ENCODE data around the gene MAB21L3. TPM values are rescaled to one million over a fixed set of nuclear protein-coding genes. Genes with fewer than 3 reads are reported as not detected.

The MAB21L3 gene
- total RNA-seq, 1 donor from 2014 or later = 0.46 TPM

GRCh38 chr1:116075575-116075974 lies 35.6 kb upstream of the MAB21L3 start:
- no peaks in the 10 kb centered on the region for H3K9me3 ChIP-seq
- H3K4me3 ChIP-seq = no peak overlapping the region
- no peaks in the 10 kb centered on the region for H3K4me1 ChIP-seq
- intact Hi-C loops (cut with DNase I) = no loop called here
- no peaks in the 10 kb centered on the region for H3K27me3 ChIP-seq
- no peak for ATAC-seq
- no peak overlapping the region for H3K27ac ChIP-seq
- no peak for DNase-seq
- TF ChIP-seq CTCF (IDR thresholded peaks at IDR 0.05) = no peak
- no peaks in the 10 kb centered on the region for H3K36me3 ChIP-seq

- intact Hi-C loops (cut with DNase I) = no loop called here
- Histone ChIP-seq H3K4me1 (no peaks in the 10 kb centered on the region), H3K27ac (no peak overlapping the region), H3K9me3 (no peaks in the 10 kb centered on the region), H3K4me3 (no peak overlapping the region), H3K36me3 (no peaks in the 10 kb centered on the region), H3K27me3 (no peaks in the 10 kb centered on the region)
- TF ChIP-seq CTCF (IDR thresholded peaks at IDR 0.05) = no peak
- no peak for ATAC-seq
- DNase-seq = no peak
Observed at GRCh38 chr1:116075990-116076389, 35.2 kb upstream of the MAB21L3 start.

GRCh38 chr1:116076831-116077230 lies 34.4 kb upstream of the MAB21L3 start:
- no peak for ATAC-seq
- no peak for TF ChIP-seq CTCF (IDR thresholded peaks at IDR 0.05)
- H3K4me3 ChIP-seq = no peak overlapping the region
- no peak for DNase-seq
- H3K4me1 ChIP-seq = no peaks in the 10 kb centered on the region
- H3K9me3 ChIP-seq = no peaks in the 10 kb centered on the region
- no peaks in the 10 kb centered on the region for H3K36me3 ChIP-seq
- H3K27ac ChIP-seq = no peak overlapping the region
- H3K27me3 ChIP-seq = no peaks in the 10 kb centered on the region
- intact Hi-C loops (cut with DNase I) = no loop called here

GRCh38 chr1:116078699-116079223 lies 32.4 kb upstream of the MAB21L3 start:
- H3K27ac ChIP-seq = no peak overlapping the region
- no peaks in the 10 kb centered on the region for H3K4me1 ChIP-seq
- no peak for ATAC-seq
- no peak overlapping the region for H3K4me3 ChIP-seq
- intact Hi-C loops (cut with DNase I) = no loop called here
- no peaks in the 10 kb centered on the region for H3K36me3 ChIP-seq
- no peaks in the 10 kb centered on the region for H3K9me3 ChIP-seq
- H3K27me3 ChIP-seq = no peaks in the 10 kb centered on the region
- TF ChIP-seq CTCF (IDR thresholded peaks at IDR 0.05) = no peak
- DNase-seq = no peak

GRCh38 chr1:116087628-116088027 lies 23.6 kb upstream of the MAB21L3 start:
- intact Hi-C loops (cut with DNase I) = no loop called here

More at GRCh38 chr1:116087628-116088027, 23.6 kb upstream of the MAB21L3 start:
- Histone ChIP-seq H3K27me3 (no peaks in the 10 kb centered on the region), H3K4me1 (no peaks in the 10 kb centered on the region), H3K9me3 (peaks cover 12% of the 10 kb centered on the region), H3K36me3 (no peaks in the 10 kb centered on the region), H3K4me3 (no peak overlapping the region), H3K27ac (no peak overlapping the region)
- no peak for ATAC-seq
- no peak for DNase-seq
- TF ChIP-seq CTCF (IDR thresholded peaks at IDR 0.05) = no peak
